Activated T-helper 2 cell treated with anti-CD3 and anti-CD28 coated beads, Interferon-gamma antibody, Interleukin-2, Interleukin-4, amounts not matched to agents 10 μg/mL and 5 μg/mL and 100 μg/mL, durations not matched to agents 14 hours and 24 hours and 36 hours (primary cell): ENCODE results near the gene EIF3D. TPM values are rescaled to one million over a fixed set of nuclear protein-coding genes. Genes with fewer than 3 reads are reported as not detected.

Experiments
- DNase-seq: peaks from one replicate; pipeline ENCODE4 v3.0.0; 2021; ENCODE audit warnings: low spot score
- H3K27ac Mint-ChIP-seq: one replicate; pipeline ENCODE4 v1.8.0; 2021; ENCODE audit warnings: mixed read lengths
- H3K27me3 Mint-ChIP-seq: one replicate; pipeline ENCODE4 v1.8.0; 2021; ENCODE audit warnings: low read depth, mixed read lengths
- H3K36me3 Mint-ChIP-seq: one replicate; pipeline ENCODE4 v1.8.0; 2021; ENCODE audit warnings: low read depth, mixed read lengths
- H3K4me1 Mint-ChIP-seq: one replicate; pipeline ENCODE4 v1.8.0; 2021; ENCODE audit warnings: low read depth, mixed read lengths
- H3K4me3 Mint-ChIP-seq: one replicate; pipeline ENCODE4 v1.8.0; 2021; ENCODE audit warnings: low read depth, mild to moderate bottlenecking, moderate library complexity, mixed read lengths
- H3K9me3 Mint-ChIP-seq: one replicate; pipeline ENCODE4 v1.8.0; 2021; ENCODE audit warnings: mixed read lengths
- intact Hi-C: fragments of 100-400 bp; cut with micrococcal nuclease; formaldehyde crosslinking; loops from one replicate; pipeline ENCODE4 v1.15.1; 2023
- total RNA-seq: library from RNA; stranded (reverse); gene quantifications from 2 replicates; pipeline ENCODE4 v1.2.3, GENCODE V29; 2022

EIF3D gene, protein sequence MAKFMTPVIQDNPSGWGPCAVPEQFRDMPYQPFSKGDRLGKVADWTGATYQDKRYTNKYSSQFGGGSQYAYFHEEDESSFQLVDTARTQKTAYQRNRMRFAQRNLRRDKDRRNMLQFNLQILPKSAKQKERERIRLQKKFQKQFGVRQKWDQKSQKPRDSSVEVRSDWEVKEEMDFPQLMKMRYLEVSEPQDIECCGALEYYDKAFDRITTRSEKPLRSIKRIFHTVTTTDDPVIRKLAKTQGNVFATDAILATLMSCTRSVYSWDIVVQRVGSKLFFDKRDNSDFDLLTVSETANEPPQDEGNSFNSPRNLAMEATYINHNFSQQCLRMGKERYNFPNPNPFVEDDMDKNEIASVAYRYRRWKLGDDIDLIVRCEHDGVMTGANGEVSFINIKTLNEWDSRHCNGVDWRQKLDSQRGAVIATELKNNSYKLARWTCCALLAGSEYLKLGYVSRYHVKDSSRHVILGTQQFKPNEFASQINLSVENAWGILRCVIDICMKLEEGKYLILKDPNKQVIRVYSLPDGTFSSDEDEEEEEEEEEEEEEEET
- 300 and 316 TPM in 2 replicates for total RNA-seq

DNA sequence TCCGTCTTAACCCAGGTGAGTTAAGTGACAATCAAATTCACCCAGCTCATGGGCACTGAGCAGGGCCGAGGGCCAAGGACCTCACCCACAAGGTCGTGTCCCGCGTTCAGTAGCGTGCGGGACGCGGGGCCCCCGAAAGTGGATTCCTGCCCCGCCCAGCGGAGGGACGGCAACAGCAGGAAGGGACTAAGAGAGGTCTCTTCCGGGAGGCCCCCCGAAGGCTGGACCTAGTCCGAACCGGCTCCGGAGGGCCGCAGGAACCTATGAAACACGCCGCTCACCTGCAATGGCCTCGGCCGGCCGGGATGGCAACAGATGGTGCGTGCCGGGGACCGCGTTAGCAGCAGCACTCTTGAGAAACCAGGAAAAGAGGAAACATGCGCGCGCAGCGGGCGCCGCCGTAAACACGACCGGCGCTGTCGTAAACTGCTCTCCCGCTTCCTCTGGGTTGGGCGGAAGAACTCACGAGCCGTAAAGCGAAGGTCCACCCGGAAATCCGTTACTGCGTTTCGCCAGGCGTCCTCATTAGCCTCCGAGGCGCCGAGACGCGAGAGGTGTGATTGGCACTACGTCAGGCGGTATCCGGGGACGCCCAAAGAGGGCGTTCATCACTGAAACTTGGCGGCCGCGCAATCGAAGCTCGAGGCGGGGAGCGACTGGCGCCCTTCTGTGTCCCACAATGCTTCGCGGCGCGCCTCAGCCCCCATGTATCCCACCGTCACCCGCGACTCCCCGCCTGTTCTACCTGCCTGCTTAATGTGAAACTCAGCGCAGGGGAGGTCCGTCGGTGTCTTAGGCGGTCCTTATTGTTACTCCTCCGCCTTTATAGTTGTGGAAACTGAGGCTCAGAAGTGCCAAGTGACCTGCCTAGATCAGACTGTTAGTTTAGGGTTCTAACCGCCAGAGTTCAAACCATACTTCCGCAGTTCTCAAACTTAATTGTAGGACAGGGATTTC lies at the start of gene EIF3D:
Gene EIF3D, minus strand, starts transcription at position 372 of the 957 bp plus-strand sequence. CDS start 3,045 bp downstream, outside the sequence.
- no peaks in the 10 kb centered on the region for H3K27me3 Mint-ChIP-seq
- intact Hi-C loops = loop anchor here (1.0 kb wide), 1 partner anchor 48 kb away; the partner anchor contains the start of gene TXN2
- H3K4me1 Mint-ChIP-seq = peaks cover 16% of the 10 kb centered on the region
- H3K27ac Mint-ChIP-seq = peak within 1 kb of the TSS; percentile 99
- DNase-seq = peak; percentile 99
- H3K9me3 Mint-ChIP-seq = no peaks in the 10 kb centered on the region
- peak within 1 kb of the TSS; percentile 92 for H3K4me3 Mint-ChIP-seq
- peaks cover 45% of the 10 kb centered on the region for H3K36me3 Mint-ChIP-seq

- H3K4me3 Mint-ChIP-seq = no peak overlapping the region
- no peak for DNase-seq
- intact Hi-C loops = no loop called here
- no peaks in the 10 kb centered on the region for H3K36me3 Mint-ChIP-seq
- no peaks in the 10 kb centered on the region for H3K27me3 Mint-ChIP-seq
- H3K9me3 Mint-ChIP-seq = no peaks in the 10 kb centered on the region
- no peaks in the 10 kb centered on the region for H3K4me1 Mint-ChIP-seq
- H3K27ac Mint-ChIP-seq = no peak overlapping the region
Measured at GRCh38 chr22:36578619-36579018, 49.7 kb upstream of the EIF3D start.

DNA sequence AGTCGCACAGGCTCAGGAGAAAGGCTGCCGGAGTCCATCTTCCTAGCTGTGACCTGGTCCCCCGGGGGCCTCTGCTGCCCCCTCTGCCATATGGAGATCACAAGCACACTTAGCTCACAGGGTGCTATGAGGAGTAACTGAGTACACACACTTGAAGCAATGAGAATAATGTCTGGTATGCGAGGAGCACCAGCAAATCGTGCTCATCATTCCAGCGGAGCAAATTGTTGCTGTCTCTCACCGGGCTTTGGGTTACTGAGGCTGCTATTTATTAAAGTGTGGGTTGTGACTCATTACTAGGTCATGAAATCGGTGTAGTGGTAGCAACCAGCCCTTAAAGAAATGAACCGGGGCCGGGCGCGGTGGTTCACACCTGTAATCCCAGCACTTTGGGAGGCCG lies 48.1 kb upstream of the EIF3D start:
- no peaks in the 10 kb centered on the region for H3K36me3 Mint-ChIP-seq
- no peak overlapping the region for H3K4me3 Mint-ChIP-seq
- no peaks in the 10 kb centered on the region for H3K27me3 Mint-ChIP-seq
- no peak overlapping the region for H3K27ac Mint-ChIP-seq
- no peak for DNase-seq
- intact Hi-C loops = no loop called here
- H3K4me1 Mint-ChIP-seq = no peaks in the 10 kb centered on the region
- no peaks in the 10 kb centered on the region for H3K9me3 Mint-ChIP-seq

GRCh38 chr22:36574728-36575127 lies 45.8 kb upstream of the EIF3D start:
- Mint-ChIP-seq H3K9me3 (no peaks in the 10 kb centered on the region), H3K4me1 (no peaks in the 10 kb centered on the region), H3K27me3 (no peaks in the 10 kb centered on the region), H3K4me3 (no peak overlapping the region), H3K27ac (no peak overlapping the region), H3K36me3 (no peaks in the 10 kb centered on the region)
- intact Hi-C loops = no loop called here
- DNase-seq = no peak

GRCh38 chr22:36573815-36574363 lies 44.9 kb upstream of the EIF3D start:
- no peaks in the 10 kb centered on the region for H3K36me3 Mint-ChIP-seq

DNA sequence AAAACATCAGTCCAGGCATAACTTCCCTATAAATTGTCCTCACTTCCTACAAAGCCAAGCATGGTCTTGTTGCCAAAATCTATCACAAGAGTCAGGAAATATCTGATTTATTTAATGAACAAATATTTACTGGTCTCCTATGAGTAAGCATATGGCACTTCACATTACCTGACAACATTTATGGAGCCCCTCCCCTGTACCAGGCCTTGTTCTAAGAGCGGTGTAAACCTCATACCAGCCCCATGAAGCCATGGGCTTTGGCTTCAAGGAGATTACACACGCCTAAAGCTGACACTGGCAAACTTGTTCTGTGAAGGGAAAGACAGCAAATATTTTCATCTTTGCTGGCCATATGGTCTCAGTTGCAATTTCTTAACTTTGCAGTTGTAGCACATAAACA lies 43.0 kb upstream of the EIF3D start:
- no peaks in the 10 kb centered on the region for H3K27me3 Mint-ChIP-seq

More at GRCh38 chr22:36573815-36574363, 44.9 kb upstream of the EIF3D start:
- Mint-ChIP-seq H3K4me1 (no peaks in the 10 kb centered on the region), H3K27me3 (no peaks in the 10 kb centered on the region), H3K27ac (no peak overlapping the region), H3K4me3 (no peak overlapping the region), H3K9me3 (no peaks in the 10 kb centered on the region)
- intact Hi-C loops = no loop called here
- no peak for DNase-seq

GRCh38 chr22:36569999-36570398 lies 41.0 kb upstream of the EIF3D start:
- H3K9me3 Mint-ChIP-seq = no peaks in the 10 kb centered on the region
- H3K4me1 Mint-ChIP-seq = no peaks in the 10 kb centered on the region
- DNase-seq = no peak
- no peak overlapping the region for H3K27ac Mint-ChIP-seq
- peaks cover 4% of the 10 kb centered on the region for H3K27me3 Mint-ChIP-seq
- H3K36me3 Mint-ChIP-seq = no peaks in the 10 kb centered on the region
- H3K4me3 Mint-ChIP-seq = no peak overlapping the region
- intact Hi-C loops = no loop called here

More for the DNA sequence above, 43.0 kb upstream of the EIF3D start:
- no peak for DNase-seq
- Mint-ChIP-seq H3K36me3 (no peaks in the 10 kb centered on the region), H3K4me3 (no peak overlapping the region), H3K4me1 (no peaks in the 10 kb centered on the region), H3K9me3 (no peaks in the 10 kb centered on the region), H3K27ac (no peak overlapping the region)
- intact Hi-C loops = no loop called here

DNA sequence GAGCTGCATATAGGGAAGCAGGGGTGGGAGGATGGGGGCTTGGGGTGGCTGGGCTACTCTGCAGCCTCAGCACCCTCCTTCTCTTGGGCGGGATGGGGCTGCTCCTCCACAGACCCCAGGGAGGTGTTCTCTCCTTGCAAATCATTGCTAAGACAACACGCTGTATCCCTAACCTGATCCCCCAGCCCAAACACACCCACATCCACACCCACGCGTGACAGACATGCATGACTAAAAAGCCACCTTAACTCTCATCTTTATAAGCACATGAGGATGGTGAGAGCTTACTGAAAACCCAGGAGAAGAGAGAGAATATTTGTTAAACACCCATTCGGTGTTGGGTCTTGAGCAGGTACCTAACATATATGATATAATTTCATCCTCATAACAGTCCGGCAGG lies 39.9 kb upstream of the EIF3D start:
- Mint-ChIP-seq H3K27me3 (peaks cover 10% of the 10 kb centered on the region), H3K4me3 (no peak overlapping the region), H3K4me1 (no peaks in the 10 kb centered on the region), H3K9me3 (no peaks in the 10 kb centered on the region), H3K36me3 (no peaks in the 10 kb centered on the region), H3K27ac (no peak overlapping the region)
- no peak for DNase-seq
- intact Hi-C loops = no loop called here

GRCh38 chr22:36566720-36567119 lies 37.8 kb upstream of the EIF3D start:
- no peak overlapping the region for H3K4me3 Mint-ChIP-seq
- H3K36me3 Mint-ChIP-seq = no peaks in the 10 kb centered on the region
- intact Hi-C loops = no loop called here
- H3K9me3 Mint-ChIP-seq = no peaks in the 10 kb centered on the region
- peaks cover 10% of the 10 kb centered on the region for H3K27me3 Mint-ChIP-seq
- H3K4me1 Mint-ChIP-seq = no peaks in the 10 kb centered on the region
- no peak overlapping the region for H3K27ac Mint-ChIP-seq
- DNase-seq = no peak

- DNase-seq = no peak
- no peaks in the 10 kb centered on the region for H3K4me1 Mint-ChIP-seq
- H3K4me3 Mint-ChIP-seq = no peak overlapping the region
- no peak overlapping the region for H3K27ac Mint-ChIP-seq
- H3K36me3 Mint-ChIP-seq = no peaks in the 10 kb centered on the region
- no peaks in the 10 kb centered on the region for H3K9me3 Mint-ChIP-seq
- intact Hi-C loops = no loop called here
- H3K27me3 Mint-ChIP-seq = peaks cover 10% of the 10 kb centered on the region
Measured at GRCh38 chr22:36565686-36566085, 36.7 kb upstream of the EIF3D start.

- Mint-ChIP-seq H3K36me3 (no peaks in the 10 kb centered on the region), H3K27me3 (peaks cover 10% of the 10 kb centered on the region), H3K9me3 (no peaks in the 10 kb centered on the region), H3K27ac (no peak overlapping the region), H3K4me1 (no peaks in the 10 kb centered on the region), H3K4me3 (no peak overlapping the region)
- no peak for DNase-seq
- intact Hi-C loops = no loop called here
Measured at GRCh38 chr22:36565159-36565507, 36.2 kb upstream of the EIF3D start.

- intact Hi-C loops = no loop called here
- Mint-ChIP-seq H3K27ac (no peak overlapping the region), H3K36me3 (no peaks in the 10 kb centered on the region), H3K4me3 (no peak overlapping the region), H3K4me1 (no peaks in the 10 kb centered on the region), H3K9me3 (no peaks in the 10 kb centered on the region), H3K27me3 (peaks cover 10% of the 10 kb centered on the region)
- DNase-seq = no peak
Measured at GRCh38 chr22:36564422-36565158, 35.6 kb upstream of the EIF3D start.
